22Rv1 (cell line): Measurements from ENCODE around the gene SLC31A1.

Experiments used
- ZFX ChIP-seq: fragments of 450-650 bp; IDR thresholded peaks from 2 replicates; pipeline ENCODE4 v1.6.1; 2017; ENCODE audit warnings: antibody characterized with exemption, borderline replicate concordance
- TF ChIP-seq, protein P1 (sequence below): fragments of 450-650 bp; IDR thresholded peaks from 2 replicates; pipeline ENCODE4 v1.5.1; 2017; ENCODE audit warnings: mild to moderate bottlenecking

DNA sequence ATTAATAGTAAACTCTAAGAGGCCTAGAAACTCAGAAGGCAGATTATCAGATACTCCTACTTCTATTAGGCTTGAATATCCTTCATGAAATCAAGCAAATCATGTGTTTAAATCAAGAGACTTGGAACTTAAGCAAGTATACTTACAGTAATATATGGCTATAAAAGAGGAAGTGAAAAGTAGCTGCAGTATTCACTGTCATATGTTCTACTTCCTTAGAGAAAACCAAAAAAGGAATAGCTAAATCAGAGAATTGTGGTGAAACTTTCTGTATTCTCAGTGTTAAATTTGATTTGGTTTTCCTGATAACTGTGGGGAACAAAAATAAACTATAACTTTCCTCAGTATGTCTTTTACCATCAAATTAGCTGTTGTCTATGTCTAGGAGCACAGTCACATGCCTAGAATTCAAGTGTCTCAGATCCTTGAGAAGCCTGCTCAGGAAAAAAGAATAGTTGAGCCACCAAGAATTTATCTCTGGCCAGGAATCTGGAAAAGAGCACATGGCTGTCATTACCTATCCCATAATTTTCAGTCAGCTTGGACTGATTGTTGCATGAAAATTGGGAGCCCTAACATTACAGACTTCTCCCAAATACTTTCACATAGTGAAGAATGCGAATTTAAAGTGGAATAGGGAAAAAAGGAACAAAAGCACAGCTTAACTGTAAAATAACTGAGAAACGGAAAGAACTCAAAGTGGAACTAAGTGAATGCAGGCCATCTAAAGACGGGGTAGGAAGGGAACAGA is 2.0 kb upstream of the SLC31A1 start:
- TF ChIP-seq, protein P1, sequence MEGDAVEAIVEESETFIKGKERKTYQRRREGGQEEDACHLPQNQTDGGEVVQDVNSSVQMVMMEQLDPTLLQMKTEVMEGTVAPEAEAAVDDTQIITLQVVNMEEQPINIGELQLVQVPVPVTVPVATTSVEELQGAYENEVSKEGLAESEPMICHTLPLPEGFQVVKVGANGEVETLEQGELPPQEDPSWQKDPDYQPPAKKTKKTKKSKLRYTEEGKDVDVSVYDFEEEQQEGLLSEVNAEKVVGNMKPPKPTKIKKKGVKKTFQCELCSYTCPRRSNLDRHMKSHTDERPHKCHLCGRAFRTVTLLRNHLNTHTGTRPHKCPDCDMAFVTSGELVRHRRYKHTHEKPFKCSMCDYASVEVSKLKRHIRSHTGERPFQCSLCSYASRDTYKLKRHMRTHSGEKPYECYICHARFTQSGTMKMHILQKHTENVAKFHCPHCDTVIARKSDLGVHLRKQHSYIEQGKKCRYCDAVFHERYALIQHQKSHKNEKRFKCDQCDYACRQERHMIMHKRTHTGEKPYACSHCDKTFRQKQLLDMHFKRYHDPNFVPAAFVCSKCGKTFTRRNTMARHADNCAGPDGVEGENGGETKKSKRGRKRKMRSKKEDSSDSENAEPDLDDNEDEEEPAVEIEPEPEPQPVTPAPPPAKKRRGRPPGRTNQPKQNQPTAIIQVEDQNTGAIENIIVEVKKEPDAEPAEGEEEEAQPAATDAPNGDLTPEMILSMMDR, result no peak
- TF ChIP-seq ZFX, result no peak
